K562 (cell line): ENCODE data around the gene MS4A7. TPM values are rescaled to one million over a fixed set of nuclear protein-coding genes. Genes with fewer than 3 reads are reported as not detected.

Experiments
- ATAC-seq: fragments of 200-7000 bp; cut with Tn5 transposase; 3 replicates; pipeline ENCODE4 v1.9.1; 2020; ENCODE audit warnings: moderate library complexity
- BruUV-seq: library from RNA; stranded (reverse); fragments of 400-500 nt; replicated peaks from 2 replicates; lab custom pipeline; 2021; lab: Mats Ljungman, UMichigan
- CTCF ChIA-PET: fragments of 300-600 bp; formaldehyde crosslinking; extraction: SDS; loops from one replicate; lab custom pipeline; 2021; ENCODE audit warnings: low intra/inter-chr PET ratio; lab: Yijun Ruan, JAX
- POLR2A ChIA-PET: fragments of 300-600, 350-650 bp; sonication (Branson Sonifier 250); formaldehyde crosslinking; extraction: SDS; loops from one replicate; lab custom pipeline; 2021; ENCODE audit warnings: antibody characterized with exemption, inconsistent platforms; lab: Yijun Ruan, JAX
- DNase-seq, 4 experiments: peaks; one replicate each; pipeline versions ENCODE4 v3.0.0 to v3.0.0-alpha.2; 2011 to 2018; ENCODE audit warnings: low spot score in 3 of 4, mixed read lengths in 3 of 4; ENCODE audit errors: extremely low read depth in 1 of 4
- FAIRE-seq: peaks from 2 replicates; lab custom pipeline; 2011; peaks lifted over from hg19 to GRCh38; lab: Jason Lieb, UNC
- H2AFZ ChIP-seq: 2 replicates; pipeline ENCODE4 v1.6.0; 2011; ENCODE audit warnings: low read depth, low read length, control low read depth, inconsistent platforms
- H3K27ac ChIP-seq: fragments of 200-600 bp; 3 replicates; pipeline ENCODE4 v1.8.0; 2011; ENCODE audit warnings: low read depth, mild to moderate bottlenecking, control low read depth, inconsistent platforms, low read length, moderate library complexity, mixed read lengths; ENCODE audit errors: extremely low read depth
- H3K27me3 ChIP-seq, 2 experiments: fragments of 300-600 bp in 1 of 2; 2 replicates in 1 of 2; 3 replicates in 1 of 2; pipeline versions ENCODE4 v1.6.0 to v1.8.0; 2011; ENCODE audit warnings: inconsistent platforms in 2 of 2, low read length in 2 of 2, mild to moderate bottlenecking in 1 of 2, mixed read lengths in 1 of 2, moderate library complexity in 1 of 2; ENCODE audit not compliant: control insufficient read depth in 2 of 2, insufficient read depth in 2 of 2
- H3K36me3 ChIP-seq: fragments of 300-600 bp; 3 replicates; pipeline ENCODE4 v1.8.0; 2011; ENCODE audit warnings: mild to moderate bottlenecking, low read length, inconsistent platforms; ENCODE audit not compliant: control insufficient read depth, insufficient read depth
- H3K4me1 ChIP-seq, 2 experiments: fragments of 200-600 bp in 1 of 2; replicated peaks in 1 of 2; 2 replicates in 1 of 2; 3 replicates in 1 of 2; pipeline versions ENCODE4 v1.5.1 to v1.8.0; 2011; ENCODE audit warnings: inconsistent platforms in 2 of 2, low read length in 2 of 2, mild to moderate bottlenecking in 1 of 2, mixed read lengths in 1 of 2, moderate library complexity in 1 of 2; ENCODE audit not compliant: control insufficient read depth in 2 of 2, insufficient read depth in 2 of 2
- H3K4me2 ChIP-seq: 2 replicates; pipeline ENCODE4 v1.6.1; 2011; ENCODE audit warnings: low read length, control low read depth, inconsistent platforms, mixed read lengths; ENCODE audit not compliant: insufficient read depth
- H3K4me3 ChIP-seq: fragments of 200-600 bp; sonication (generic), shearing (Covaris generic); 2 replicates; pipeline ENCODE4 v1.5.1; 2016; ENCODE audit warnings: control low read depth, inconsistent platforms
- H3K79me2 ChIP-seq: fragments of 200-600 bp; 3 replicates; pipeline ENCODE4 v1.8.0; 2011; ENCODE audit warnings: low read length, inconsistent platforms; ENCODE audit not compliant: control insufficient read depth, insufficient read depth
- H3K9ac ChIP-seq, 2 experiments: 2 replicates each; pipeline versions ENCODE4 v1.6.0 to v1.6.1; 2011; ENCODE audit warnings: low read depth in 2 of 2, low read length in 2 of 2, control low read depth in 1 of 2, inconsistent platforms in 1 of 2, mild to moderate bottlenecking in 1 of 2, mixed read lengths in 1 of 2; ENCODE audit not compliant: insufficient read depth in 1 of 2
- H3K9me1 ChIP-seq: one replicate; pipeline ENCODE4 v1.6.0; 2011; ENCODE audit warnings: inconsistent platforms, mild to moderate bottlenecking, low read length, moderate library complexity; ENCODE audit not compliant: control insufficient read depth, insufficient read depth
- H3K9me3 ChIP-seq: replicated peaks from 2 replicates; pipeline ENCODE4 v1.5.1; 2011; ENCODE audit warnings: low read depth, low read length, inconsistent platforms; ENCODE audit not compliant: control insufficient read depth, insufficient read depth
- H4K20me1 ChIP-seq: replicated peaks from 2 replicates; pipeline ENCODE4 v1.6.1; 2011; ENCODE audit warnings: low read length, inconsistent platforms, mixed read lengths; ENCODE audit not compliant: control insufficient read depth, insufficient read depth
- BCLAF1 ChIP-seq, 2 experiments: fragments of 450-650 bp in 1 of 2; IDR thresholded peaks; 2 replicates each; pipeline ENCODE4 v1.6.1; 2011 to 2017; ENCODE audit warnings: low read depth in 2 of 2, antibody characterized with exemption in 1 of 2, borderline replicate concordance in 1 of 2, low read length in 1 of 2, mild to moderate bottlenecking in 1 of 2, mixed read lengths in 1 of 2; ENCODE audit not compliant: control insufficient read depth in 1 of 2
- CBX1 ChIP-seq: sonication (generic); IDR thresholded peaks from 2 replicates; pipeline ENCODE4 v1.6.1; 2016; ENCODE audit warnings: antibody characterized with exemption, low read depth, mild to moderate bottlenecking
- PHB2 ChIP-seq: fragments of 450-650 bp; IDR thresholded peaks from 2 replicates; pipeline ENCODE4 v1.6.1; 2017; ENCODE audit warnings: low read depth
- PPARD ChIP-seq: fragments of 250-450 bp; sonication (Bioruptor Pico); IDR thresholded peaks from 2 replicates; pipeline ENCODE4 v1.8.0; 2022; ENCODE audit warnings: inconsistent platforms, mild to moderate bottlenecking, moderate library complexity
- SNAPC5 ChIP-seq: fragments of 250-450 bp; sonication (Bioruptor Pico); IDR thresholded peaks from 2 replicates; pipeline ENCODE4 v1.8.0; 2021; ENCODE audit warnings: moderate library complexity, mild to moderate bottlenecking, inconsistent platforms
- SRSF1 ChIP-seq: fragments of 200-400 bp; formaldehyde crosslinking; IDR thresholded peaks from 2 replicates; pipeline ENCODE4 v1.6.1; 2017; ENCODE audit warnings: mild to moderate bottlenecking, low read depth, low read length, moderate library complexity
- TAF15 ChIP-seq: fragments of 200-400 bp; formaldehyde crosslinking; IDR thresholded peaks from 2 replicates; pipeline ENCODE4 v1.6.1; 2017; ENCODE audit warnings: mild to moderate bottlenecking, low read depth, low read length, moderate library complexity
- TCF15 ChIP-seq: fragments of 250-450 bp; sonication (Bioruptor Pico); IDR thresholded peaks from 2 replicates; pipeline ENCODE4 v1.8.0; 2022; ENCODE audit warnings: moderate library complexity, mild to moderate bottlenecking, inconsistent platforms
- ZFP36 ChIP-seq: fragments of 150-350 bp; IDR thresholded peaks from 2 replicates; pipeline ENCODE4 v1.6.1; 2018; ENCODE audit warnings: low read length, low read depth; ENCODE audit not compliant: partially characterized antibody
- ZNF324 ChIP-seq: fragments of 250-450 bp; sonication (Bioruptor Pico); IDR thresholded peaks from 2 replicates; pipeline ENCODE4 v1.4.0; 2020; ENCODE audit warnings: mild to moderate bottlenecking
- ZNF830 ChIP-seq: fragments of 250-450 bp; sonication (Bioruptor Pico); IDR thresholded peaks from 2 replicates; pipeline ENCODE4 v1.5.0; 2021; ENCODE audit warnings: mild to moderate bottlenecking
- WGBS: fragments of 100-300 bp; shearing (Covaris generic); methylation state at CpG from one replicate; pipeline ENCODE4 v1.1.6; 2016; ENCODE audit warnings: low coverage, mixed read lengths; ENCODE audit not compliant: insufficient coverage; ENCODE audit errors: missing lambda C conversion rate; 5-methylcytosine and 5-hydroxymethylcytosine counted together
- in situ Hi-C: fragments of 300-500 bp; cut with MboI; formaldehyde crosslinking; loops from 4 replicates; pipeline ENCODE4 v1.15.0; 2018; ENCODE audit warnings: inconsistent platforms, mixed read lengths
- intact Hi-C: fragments of 100-400 bp; cut with micrococcal nuclease; formaldehyde crosslinking; loops from 2 replicates; pipeline ENCODE4 v1.14.2; 2022
- polyA plus RNA-seq, 8 experiments: library from polyadenylated mRNA; depleted of rRNA in 4 of 8; stranded (reverse) in 5 of 8; unstranded in 3 of 8; fragments of >200 nt; fragmentation: Nextera tagmentation in 2 of 8; fragmentation: Illumina TruSeq in 1 of 8; extraction: Ambion mirVana in 2 of 8; extraction: Trizol in 1 of 8; gene quantifications; 2 replicates each; pipeline versions ENCODE4 v1.2.1 to v1.2.3, GENCODE V29; 2011 to 2014; ENCODE audit warnings: inconsistent platforms in 1 of 8, missing spikeins in 1 of 8
- total RNA-seq, 7 experiments: library from RNA; depleted of rRNA in 6 of 7; stranded (reverse); fragments of >200 nt in 6 of 7; fragmentation: Illumina TruSeq in 2 of 7; extraction: Trizol in 2 of 7; gene quantifications; 2 replicates each; pipeline versions ENCODE4 v1.2.1 to v1.2.3, GENCODE V29; 2011 to 2021; ENCODE audit warnings: low replicate concordance in 1 of 7
- TF ChIP-seq, protein P1 (sequence below): fragments of 250-450 bp; sonication (Bioruptor Pico); IDR thresholded peaks from 2 replicates; pipeline ENCODE4 v1.8.0; 2021; ENCODE audit warnings: moderate library complexity, mild to moderate bottlenecking, inconsistent platforms

Gene MS4A7
- total and polyA plus RNA-seq, 9 of the 15 experiments (the other 6 are each of a cell fraction or from before 2014, with no cell fraction given): not detected

GRCh38 chr11:60339356-60339755, 39.0 kb upstream of the MS4A7 start:
- no peaks in the 10 kb centered on the region for H3K36me3 ChIP-seq
- H3K4me1 ChIP-seq: no peaks in the 10 kb centered on the region
- no peak overlapping the region for H3K4me3 ChIP-seq
- ChIA-PET CTCF (no interaction called here), POLR2A (no interaction called here)
- in situ Hi-C loops (no loop called here), intact Hi-C loops (loop anchor here (10.0 kb wide), 1 partner anchor 525 kb away; the partner anchor contains the start of gene MRPL16)
- DNase-seq: no peak
- no peaks in the 10 kb centered on the region for H3K9me3 ChIP-seq
- no peaks in the 10 kb centered on the region for H3K79me2 ChIP-seq
- no TSS peak for BruUV-seq
- no peak for ATAC-seq
- FAIRE-seq: no peak
- WGBS: 0% methylated on average over 3 of the region's 3 CpGs
- no peak overlapping the region for H3K4me2 ChIP-seq
- H4K20me1 ChIP-seq: no peaks in the 10 kb centered on the region
- no peaks in the 10 kb centered on the region for H3K9me1 ChIP-seq
- no peak overlapping the region for H2AFZ ChIP-seq
- H3K27me3 ChIP-seq: no peaks in the 10 kb centered on the region
- no peak overlapping the region for H3K9ac ChIP-seq
- H3K27ac ChIP-seq: no peak overlapping the region
- TF ChIP-seq BCLAF1 (IDR thresholded peaks at IDR 0.05; ENCODE audit: borderline replicate concordance in 1 of 2, control insufficient read depth in 1 of 2, low read depth in 2 of 2, low read length in 1 of 2) (no peak), PHB2 (no peak), TAF15 (no peak), CBX1 (no peak), ZNF324 (CRISPR knock-in tag) (no peak), TCF15 (no peak), SRSF1 (no peak), SNAPC5 (CRISPR knock-in tag) (no peak), ZFP36 (no peak), ZNF830 (CRISPR knock-in tag) (no peak), PPARD (CRISPR knock-in tag) (no peak)
- TF ChIP-seq, protein P1, sequence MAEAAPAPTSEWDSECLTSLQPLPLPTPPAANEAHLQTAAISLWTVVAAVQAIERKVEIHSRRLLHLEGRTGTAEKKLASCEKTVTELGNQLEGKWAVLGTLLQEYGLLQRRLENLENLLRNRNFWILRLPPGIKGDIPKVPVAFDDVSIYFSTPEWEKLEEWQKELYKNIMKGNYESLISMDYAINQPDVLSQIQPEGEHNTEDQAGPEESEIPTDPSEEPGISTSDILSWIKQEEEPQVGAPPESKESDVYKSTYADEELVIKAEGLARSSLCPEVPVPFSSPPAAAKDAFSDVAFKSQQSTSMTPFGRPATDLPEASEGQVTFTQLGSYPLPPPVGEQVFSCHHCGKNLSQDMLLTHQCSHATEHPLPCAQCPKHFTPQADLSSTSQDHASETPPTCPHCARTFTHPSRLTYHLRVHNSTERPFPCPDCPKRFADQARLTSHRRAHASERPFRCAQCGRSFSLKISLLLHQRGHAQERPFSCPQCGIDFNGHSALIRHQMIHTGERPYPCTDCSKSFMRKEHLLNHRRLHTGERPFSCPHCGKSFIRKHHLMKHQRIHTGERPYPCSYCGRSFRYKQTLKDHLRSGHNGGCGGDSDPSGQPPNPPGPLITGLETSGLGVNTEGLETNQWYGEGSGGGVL (CRISPR knock-in tag): no peak
